HG02852 (cell line): ENCODE results near the gene NUP88.
"Not testable (repeated sequence)": the region's sequence is repeated elsewhere in the genome, so short reads cannot be mapped to it uniquely, and the experiment has no call there.

Source experiments
- ATAC-seq: cut with Tn5 transposase; IDR thresholded peaks from one replicate; pipeline ENCODE4 v1.9.1; 2021; ENCODE audit warnings: mild to moderate bottlenecking, moderate library complexity; ENCODE audit not compliant: unreplicated experiment

Gene NUP88

GRCh38 chr17:5419356-5419958 is at the start of gene NUP88:
Gene NUP88, minus strand, starts transcription at chr17:5419662. Its CDS starts 12 bp downstream, at chr17:5419650.
- peak; percentile 87 for ATAC-seq

GRCh38 chr17:5468075-5468473 is 48.6 kb upstream of the NUP88 start:
- ATAC-seq, result peak; percentile 18

DNA sequence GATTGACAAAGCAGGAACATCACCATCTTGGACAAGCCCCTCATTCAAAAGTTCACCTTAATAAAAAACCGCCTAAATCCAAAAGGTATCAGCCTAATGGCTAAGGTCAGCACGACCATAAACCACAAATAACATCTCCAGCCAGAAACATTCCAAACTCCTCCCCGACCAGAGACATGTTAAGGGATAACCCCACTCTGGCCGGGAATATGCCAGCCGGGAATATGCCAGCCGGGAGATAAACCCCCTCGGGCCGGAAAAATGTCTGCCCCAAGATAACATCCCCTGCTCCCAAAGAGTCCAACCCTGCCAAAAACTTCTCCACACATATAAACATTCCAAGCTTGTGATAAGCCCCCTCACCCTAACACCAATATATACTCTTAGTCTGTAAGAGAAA is 48.0 kb upstream of the NUP88 start:
- ATAC-seq, result no peak

GRCh38 chr17:5466295-5466694 is 46.8 kb upstream of the NUP88 start:
- no peak for ATAC-seq

DNA sequence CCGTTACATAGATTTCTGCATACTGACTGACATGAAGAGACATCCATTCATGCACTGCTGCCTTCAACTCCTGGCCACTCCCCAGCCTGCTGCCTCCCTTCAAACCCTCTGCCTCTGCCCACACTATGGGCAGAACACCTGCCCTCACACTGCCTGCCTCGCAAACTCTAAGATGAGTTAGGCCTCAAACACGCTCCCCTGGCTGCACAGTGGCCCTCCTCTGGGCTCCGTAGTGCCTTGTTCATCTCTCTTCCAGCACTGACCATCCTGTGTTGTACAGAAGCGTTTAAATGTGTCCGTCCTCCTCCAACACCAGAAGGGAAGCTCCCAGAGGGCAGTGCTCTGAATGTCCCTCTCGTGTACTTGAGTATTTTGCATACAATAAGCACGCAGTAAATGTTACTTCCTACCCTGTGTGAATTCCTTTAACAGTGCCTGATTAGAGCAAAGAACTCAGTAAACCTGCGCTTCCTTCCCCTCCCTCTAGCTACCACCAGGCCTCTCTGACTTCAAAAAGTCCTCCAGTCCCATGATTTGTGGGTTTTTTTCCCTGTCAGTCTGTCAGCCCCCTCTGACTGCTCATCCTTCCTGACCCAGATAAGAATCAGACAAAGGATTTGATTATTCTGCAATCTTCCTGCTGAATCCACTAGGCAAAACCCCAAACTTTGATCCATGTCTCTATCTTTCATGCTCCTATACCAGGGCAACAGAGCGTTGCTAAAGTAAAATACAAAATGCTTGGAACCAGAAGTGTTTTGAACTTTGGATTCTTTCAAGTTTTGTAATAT is 45.5 kb upstream of the NUP88 start:
- no peak for ATAC-seq

DNA sequence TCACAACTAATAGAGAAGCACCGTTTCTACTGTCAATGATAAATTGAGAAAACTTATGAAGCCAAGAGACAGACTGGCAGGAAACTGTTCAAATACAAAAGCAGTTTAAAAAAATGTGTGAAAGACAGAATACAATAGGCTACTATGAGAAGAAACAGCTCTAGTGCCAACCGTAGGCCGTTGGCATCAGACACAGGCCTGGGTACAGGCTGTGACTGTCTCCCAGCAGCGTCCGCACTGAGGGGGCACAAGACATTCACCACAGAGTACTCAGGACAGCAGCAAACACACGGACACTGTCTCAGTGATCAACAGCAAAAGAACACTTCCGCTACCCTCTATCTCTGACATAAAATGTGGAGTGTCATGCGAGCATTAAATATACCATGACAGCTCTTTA is 27.3 kb upstream of the NUP88 start:
- ATAC-seq, result no peak

GRCh38 chr17:5444209-5444608 is 24.7 kb upstream of the NUP88 start:
- ATAC-seq, result no peak

GRCh38 chr17:5443728-5444127 is 24.3 kb upstream of the NUP88 start:
- ATAC-seq, result no peak

DNA sequence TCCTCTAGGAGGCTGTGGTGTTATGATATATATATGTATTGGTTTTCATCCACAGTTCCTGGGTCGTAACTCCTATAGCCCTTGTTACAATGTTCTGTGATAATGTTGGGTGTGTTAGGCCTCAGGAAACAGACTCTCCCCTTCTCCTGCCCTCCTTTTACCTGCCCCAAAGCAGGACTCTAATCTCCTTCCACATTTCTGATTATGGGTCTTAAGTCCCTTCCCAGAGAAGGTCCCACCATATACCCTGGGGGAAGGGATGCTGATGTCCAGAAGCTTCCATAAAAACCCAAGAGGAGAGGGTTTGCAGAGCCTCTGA is 19.9 kb upstream of the NUP88 start:
- ATAC-seq, result no peak

DNA sequence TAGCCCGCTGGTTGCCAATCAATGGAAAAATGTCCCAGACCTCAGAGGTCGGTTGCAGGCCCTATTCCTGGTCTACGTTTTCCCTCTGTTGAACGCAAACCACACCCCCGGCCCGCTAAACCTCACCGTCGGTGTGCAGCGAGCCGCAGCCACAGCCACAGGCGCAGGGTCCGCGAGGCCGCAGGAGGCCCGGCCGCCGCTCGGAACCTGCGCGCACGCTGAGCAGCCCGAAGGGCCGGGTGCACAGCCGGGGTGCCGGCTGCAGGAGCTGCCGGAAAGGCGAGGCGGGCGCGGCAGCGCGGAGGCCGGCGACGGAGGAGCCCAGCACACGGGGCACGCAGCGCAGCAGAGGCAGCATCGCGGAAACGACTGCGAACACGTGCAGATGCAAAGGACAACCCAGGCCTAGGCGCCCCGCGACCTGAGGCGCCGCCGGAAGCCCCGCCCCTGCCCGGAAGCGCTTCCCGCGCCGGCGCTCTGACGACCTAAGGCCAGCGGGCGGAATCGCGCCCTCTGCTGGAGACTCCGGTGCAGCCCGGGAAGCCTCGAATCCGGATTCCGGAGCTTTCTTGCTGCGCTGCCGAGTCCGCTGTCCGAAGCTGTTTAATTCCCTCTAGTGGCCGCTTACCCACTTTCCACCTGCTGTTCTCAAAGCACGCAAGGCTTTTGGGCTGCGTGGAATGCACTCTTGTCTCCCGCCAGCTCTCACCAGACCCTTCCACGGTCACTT is 19.4 kb upstream of the NUP88 start, which contains the start of gene C1QBP:
Gene C1QBP, minus strand, starts transcription at position 440 of the 730 bp plus-strand sequence. Its CDS starts 82 bp downstream, at position 358.
- ATAC-seq, result peak; percentile 79

- no peak for ATAC-seq
Measured at GRCh38 chr17:5437721-5438317, 18.4 kb upstream of the NUP88 start.

- not testable (repeated sequence) for ATAC-seq
Measured at GRCh38 chr17:5435781-5436315, 16.4 kb upstream of the NUP88 start.

- ATAC-seq, result no peak
Measured at GRCh38 chr17:5434984-5435383, 15.5 kb upstream of the NUP88 start.

DNA sequence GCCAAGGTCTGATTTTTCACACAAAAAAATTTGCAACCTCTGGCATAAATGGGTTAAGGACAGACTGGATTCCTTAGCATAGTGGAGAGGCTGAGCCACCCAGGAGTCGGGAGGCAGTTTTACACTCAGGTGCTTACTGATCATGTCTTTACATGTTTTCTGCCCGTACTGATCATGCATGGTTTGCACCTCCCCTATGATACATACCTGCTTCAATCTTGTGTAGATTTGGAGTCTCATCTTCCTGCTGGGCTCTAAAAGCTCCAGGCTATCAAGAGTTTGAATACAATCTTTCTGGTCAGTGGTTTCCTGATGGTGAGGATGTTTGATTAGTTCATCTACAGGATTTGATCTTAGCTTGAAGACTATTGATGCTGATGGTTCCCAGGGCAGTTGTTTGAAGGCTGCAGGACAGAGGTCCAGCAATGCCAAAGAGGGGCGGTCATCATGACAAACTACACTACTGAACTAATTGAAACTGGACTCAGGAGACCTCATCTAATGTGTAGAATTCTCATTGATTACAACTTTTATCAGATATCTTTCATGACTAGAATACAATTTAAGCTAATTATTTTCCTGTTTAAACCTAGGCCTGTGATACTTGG is 12.6 kb upstream of the NUP88 start:
- ATAC-seq, result no peak

GRCh38 chr17:5431234-5431633 is 11.8 kb upstream of the NUP88 start:
- ATAC-seq, result not testable (repeated sequence)

DNA sequence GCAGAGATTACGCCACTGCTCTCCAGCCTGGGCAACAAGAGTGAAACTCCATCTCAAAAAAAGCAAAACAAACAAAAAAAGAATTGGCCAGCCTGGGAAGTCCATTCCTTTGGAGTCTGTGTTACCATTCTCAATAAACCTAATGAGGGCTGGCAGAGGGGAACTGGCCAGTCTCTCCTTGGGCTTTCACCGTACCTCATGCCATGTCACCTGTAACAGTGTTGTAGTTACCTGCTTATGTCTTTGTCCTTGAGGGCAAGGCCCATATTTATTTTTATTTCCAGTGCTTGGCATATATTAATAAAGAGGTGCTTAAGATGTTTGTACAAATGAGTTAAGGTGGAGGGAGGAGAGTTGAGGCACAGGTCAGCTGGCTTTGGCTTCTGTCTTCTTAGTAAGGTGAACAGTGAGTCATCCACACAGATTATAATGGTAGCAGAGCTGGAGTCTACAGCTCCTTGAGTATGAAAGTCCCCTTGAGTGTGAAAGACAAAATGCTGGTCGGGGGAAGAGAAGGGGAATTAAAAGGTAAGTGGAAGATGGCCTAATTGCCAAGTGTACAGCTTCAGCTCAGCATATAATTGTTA is 11.0 kb upstream of the NUP88 start:
- ATAC-seq, result no peak

DNA sequence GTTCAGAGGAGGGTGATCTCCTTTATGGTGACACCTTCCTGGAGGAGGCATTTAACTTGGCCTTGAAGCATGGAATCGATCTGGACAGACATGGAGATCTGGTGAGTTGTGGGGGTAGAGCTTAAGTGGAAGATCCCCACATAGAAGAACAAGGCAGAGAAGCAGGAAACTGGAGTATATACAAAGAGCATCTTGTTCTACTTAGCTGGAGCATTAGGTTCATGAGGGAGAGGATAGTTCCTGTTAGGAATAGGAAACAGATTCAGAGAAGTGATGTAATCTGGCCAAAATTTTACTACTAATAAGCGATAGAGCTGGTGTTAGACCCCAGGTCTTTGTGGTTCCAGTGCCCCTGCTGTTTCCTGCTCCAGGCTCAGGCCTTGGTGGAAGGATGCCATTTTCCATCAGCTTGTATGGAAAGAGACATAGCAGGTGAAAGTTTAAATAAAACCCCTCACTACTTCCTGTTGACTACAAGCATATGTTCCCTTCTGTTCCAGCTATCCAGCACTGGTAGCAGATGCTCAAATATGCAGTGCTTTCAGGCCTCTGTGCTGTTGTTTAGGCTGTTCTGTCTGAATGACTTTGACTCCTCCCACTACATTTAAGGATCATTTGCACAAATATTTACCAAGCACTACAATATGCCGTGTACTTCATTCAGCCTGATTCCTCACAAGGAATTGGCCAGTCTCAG is 9.9 kb upstream of the NUP88 start:
- no peak for ATAC-seq

DNA sequence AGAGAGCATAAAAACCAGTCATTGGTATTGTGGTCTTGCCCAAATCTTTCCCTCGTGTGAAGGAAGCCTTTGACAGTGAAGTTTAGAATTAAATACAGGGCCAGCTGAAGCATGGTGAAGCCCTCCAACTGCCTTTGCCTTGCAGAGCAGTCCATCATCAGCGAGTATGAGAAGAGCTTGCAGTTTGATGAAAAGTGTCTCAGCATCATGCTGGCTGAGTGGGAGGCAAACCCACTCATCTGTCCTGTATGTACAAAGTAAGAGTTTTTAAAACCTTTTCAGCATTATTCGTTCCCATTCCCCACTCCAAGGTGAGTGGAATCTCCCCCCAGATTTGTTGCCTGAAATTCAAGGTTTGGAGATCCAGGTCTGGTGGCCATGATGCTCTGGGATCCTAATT is 6.4 kb upstream of the NUP88 start:
- no peak for ATAC-seq

DNA sequence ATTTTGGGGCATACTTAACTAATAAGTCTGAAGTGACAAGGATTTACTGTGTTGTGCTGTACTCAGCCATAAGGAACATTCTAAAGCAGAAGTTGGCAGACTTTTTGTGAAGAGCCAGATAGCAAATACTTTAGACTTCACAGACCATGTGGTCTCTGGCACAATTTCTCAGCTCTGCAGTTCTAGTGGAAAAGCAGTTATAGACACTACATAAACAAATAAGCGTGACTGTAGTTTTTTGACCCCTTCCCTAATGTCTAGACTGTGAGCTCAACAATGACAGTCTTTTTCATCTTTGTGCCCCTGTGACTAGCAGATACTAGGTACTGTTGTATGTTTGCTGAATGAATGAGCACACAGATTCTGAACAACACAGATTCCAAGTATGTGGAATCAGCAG is 5.4 kb upstream of the NUP88 start:
- no peak for ATAC-seq

- no peak for ATAC-seq
Measured at GRCh38 chr17:5422505-5422904, 3.0 kb upstream of the NUP88 start.
